GM19438 (cell line): Measurements from ENCODE around the gene MIA3.
A peak's percentile ranks its signal among the peaks of the same experiment; 100 is the strongest.
"Not testable (repeated sequence)": the region's sequence is repeated elsewhere in the genome, so short reads cannot be mapped to it uniquely, and the experiment has no call there.

Source experiments
- ATAC-seq: cut with Tn5 transposase; IDR thresholded peaks from one replicate; pipeline ENCODE4 v1.9.1; 2021; ENCODE audit warnings: low read depth; ENCODE audit not compliant: unreplicated experiment

Gene MIA3

DNA sequence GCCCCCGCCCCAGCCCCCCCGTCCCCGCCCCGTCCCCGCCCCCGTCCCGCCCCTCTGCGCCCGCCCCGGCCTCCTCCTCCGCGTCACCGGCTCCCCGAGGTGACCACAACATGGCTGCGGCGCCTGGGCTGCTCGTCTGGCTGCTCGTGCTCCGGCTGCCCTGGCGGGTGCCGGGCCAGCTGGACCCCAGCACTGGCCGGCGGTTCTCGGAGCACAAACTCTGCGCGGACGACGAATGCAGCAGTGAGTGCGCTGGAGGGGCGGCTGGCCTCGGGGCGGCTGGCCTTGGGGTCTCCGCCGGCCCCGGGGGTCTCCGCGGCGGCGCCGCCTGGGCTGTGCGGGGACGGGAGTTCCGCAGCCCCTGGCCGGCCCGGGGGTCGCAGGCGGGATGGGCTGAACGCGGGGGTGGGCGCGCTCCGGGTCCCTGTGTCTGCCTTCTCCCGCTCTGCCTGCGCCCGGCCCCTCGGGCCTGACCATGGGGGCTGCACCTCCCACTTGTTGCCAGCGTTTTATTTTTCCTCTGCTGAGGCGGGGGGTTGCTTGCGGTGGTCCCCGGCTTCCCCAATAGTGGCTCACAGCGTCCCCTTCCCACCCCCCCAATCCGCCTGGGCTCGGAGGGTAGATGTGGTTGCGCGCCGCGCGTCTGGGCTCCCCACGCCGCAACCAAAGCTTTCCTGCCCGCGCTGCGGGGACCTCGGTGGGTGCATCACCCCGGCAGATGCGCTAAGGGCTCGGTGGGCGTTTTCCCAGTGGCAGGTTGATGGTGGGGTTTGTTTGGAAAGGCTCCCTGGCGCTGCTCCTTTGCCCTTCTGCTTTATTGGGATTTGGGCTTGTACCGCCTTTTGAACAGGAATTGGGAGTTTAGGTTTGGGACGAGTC lies at the start of gene MIA3:
Gene MIA3 (plus strand): TSS at position 97 of the 879 bp plus-strand sequence. CDS start 14 bp downstream, at position 111.
- peak; percentile 44 for ATAC-seq

DNA sequence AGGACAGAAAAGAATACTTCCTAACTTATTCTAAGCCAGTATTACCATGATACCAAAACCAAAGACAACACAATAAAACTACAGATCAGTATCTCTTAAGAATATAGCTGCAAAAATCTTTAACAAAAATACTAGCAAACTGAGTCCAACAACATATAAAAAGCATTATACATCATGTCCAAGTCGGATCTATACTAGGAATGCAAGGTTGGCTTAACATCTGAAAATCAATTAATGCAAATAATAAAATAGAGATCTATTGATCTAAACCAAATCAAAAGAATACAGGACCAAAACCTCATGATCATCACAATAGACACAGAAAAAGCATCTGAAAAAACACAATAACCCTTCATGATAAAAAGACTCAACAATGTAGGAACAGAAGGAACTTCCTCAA lies 47.1 kb upstream of the MIA3 start:
- no peak for ATAC-seq

DNA sequence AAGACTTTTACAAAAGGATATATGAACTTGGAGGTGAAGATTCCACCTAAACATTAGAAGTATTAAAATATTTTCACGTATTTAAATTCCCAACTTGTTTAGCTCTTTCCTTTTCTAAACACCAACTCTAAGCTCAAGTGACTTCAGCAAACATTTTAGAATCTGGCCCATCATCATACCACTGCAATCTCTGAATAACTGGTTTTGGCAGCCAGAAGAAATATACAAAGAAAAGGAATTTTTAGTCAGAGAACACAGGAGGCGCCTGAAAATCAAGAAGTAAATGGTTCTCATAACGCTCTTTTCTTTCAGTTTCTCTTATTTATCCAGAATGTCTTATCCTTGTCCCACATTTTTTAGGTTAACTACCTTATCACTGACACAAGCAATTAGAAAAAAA lies 38.6 kb upstream of the MIA3 start:
- ATAC-seq, result no peak

DNA sequence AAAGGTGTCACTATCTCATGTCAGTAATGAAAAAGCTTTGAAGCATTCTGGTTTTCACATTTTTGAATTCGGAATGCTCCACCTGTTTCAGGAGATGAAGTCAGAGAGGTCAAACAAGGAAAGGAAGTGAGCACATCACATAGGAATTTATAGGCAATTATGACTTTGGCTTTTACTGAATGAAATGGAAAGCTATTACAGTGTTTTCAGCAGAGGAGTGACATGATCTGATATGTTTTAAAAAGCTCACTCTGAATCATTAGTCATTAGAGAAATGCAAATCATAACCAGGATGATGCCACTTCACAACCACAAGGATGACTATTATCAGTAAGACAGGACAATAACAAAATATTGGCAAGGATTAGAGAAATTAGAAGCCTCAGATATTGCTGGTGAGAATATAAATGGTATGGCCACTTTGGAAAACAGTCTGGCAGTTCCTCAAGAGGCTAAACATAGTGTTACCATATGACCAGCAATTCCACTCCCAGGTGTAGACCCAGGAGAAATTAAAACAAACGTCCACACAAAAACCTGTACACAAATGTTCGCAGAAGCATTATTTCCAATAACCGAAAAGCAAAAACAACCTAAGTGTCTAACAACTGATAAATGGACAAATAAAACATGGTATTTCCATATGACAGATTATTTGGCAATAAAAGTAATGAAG lies 35.7 kb upstream of the MIA3 start:
- no peak for ATAC-seq

GRCh38 chr1:222583079-222583478 lies 34.8 kb upstream of the MIA3 start:
- ATAC-seq, result peak; percentile 88

DNA sequence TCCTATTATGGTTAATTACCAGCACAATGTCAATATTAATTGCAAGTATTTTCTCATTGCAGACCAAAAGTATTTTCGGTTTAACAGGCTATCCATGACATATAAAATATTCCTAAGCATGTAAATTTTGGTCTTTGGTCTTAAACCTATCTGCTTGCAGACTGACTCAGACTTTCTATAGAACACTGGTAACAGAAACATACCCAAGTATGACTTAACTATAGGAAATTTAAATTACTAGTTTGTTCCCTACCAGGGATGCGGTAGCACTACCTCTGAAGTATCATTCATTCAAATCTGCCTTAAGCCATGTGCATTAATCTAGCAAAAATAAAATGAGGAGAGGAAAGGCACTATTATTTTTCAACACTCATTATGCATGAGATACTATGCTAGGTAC lies 31.1 kb upstream of the MIA3 start:
- no peak for ATAC-seq

DNA sequence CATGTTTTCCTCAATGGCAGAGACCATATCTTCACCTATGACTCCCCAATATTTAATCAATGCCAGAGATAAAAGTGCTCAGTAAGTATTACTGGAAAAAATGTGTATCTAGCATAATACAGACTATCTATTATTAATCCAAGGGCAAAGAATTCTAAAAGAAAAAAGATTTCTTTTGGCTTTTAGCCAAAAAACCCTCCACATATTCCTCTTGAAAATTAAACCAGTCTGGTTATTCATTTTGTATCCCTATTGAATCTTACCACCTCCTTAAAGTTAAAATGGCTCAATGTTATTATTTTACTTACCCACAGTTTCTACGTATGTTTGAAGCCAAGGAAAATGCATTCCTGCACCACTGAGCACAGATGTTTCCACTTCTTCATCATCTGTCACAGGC lies 29.8 kb upstream of the MIA3 start:
- ATAC-seq, result no peak

- ATAC-seq, result peak; percentile 100
These were observed 28.2 kb upstream of the MIA3 start, which contains the start of gene TAF1A for GRCh38 chr1:222589462-222590302. Gene TAF1A (minus strand): TSS chr1:222589933.

- no peak for ATAC-seq
These were observed 25.7 kb upstream of the MIA3 start for GRCh38 chr1:222592171-222592570.

- ATAC-seq, result no peak
These were observed 23.1 kb upstream of the MIA3 start for GRCh38 chr1:222594789-222595188.

- ATAC-seq, result no peak
These were observed 21.2 kb upstream of the MIA3 start for GRCh38 chr1:222596696-222597095.

DNA sequence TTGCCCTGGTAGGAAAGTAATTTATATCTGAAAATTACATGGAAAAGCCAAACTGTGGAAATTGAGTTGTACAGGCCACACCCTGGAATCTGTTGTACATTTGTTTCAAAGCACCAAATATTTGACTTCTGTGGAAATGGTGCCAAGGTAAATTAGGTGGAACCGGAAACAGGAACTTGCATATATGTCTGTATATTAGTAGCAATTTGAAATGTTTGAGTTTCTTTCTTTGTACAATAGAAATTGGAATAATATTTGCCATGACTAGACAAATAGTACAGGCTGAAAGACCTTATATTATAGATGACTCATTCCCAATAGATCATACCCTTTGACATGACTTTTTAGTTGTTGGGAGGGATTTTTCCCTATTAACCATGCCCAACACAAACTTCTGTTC lies 17.6 kb upstream of the MIA3 start:
- ATAC-seq, result no peak

- ATAC-seq, result no peak
These were observed 16.6 kb upstream of the MIA3 start for GRCh38 chr1:222601257-222601656.

DNA sequence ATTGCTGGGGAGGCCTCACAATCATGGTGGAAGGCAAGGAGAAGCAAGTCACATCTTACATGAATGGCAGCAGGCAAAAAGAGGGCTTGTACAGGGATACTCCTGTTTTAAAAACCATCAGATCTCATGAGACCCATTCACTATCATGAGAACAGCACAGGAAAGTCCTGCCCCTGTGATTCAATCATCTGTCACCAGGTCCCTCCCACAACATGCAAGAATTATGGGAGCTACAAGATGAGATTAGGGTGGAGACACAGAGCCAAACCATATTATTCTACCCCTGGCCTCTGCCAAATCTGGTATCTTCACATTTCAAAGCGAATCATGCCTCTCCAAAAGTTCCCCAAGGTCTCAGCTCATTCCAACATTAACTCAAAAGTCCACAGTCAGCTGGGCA lies 11.1 kb upstream of the MIA3 start:
- no peak for ATAC-seq

DNA sequence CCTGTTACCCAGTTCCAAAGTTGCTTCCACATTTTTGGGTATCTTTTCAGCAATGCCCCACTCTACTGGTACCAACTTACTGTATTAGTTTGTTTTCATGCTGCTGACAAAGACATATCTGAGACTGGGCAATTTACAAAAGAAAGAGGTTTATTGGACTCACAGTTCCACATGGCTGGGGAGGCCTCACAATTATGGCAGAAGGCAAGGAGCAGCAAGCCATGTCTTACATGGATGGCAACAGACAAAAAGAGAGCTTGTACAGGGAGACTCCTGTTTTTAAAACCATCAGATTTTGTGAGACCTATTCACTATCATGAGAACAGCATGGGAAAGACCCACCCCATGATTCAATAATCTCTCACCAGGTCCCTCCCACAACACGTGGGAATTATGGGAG lies 8.8 kb upstream of the MIA3 start:
- ATAC-seq, result not testable (repeated sequence)

- ATAC-seq, result no peak
These were observed 7.2 kb upstream of the MIA3 start for GRCh38 chr1:222610728-222611127.

DNA sequence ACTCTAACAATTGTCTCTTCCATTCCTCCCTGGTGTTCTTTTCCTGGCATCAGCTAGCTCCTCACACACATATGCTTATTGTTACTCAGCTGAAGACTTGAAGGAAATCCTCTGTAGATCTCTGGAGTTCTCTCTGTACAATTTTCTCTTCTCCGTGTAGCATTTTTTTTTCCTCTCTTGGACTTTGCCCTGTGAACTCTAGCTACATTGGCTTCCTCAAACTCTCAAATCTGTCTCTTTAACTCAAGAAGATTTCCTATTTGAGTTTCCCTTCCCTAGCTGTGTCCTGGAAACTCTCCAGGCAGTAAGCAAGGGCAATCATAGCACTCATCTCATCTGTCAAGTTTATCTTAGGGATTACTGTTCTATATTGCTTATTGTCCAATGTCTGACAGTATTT lies 4.3 kb upstream of the MIA3 start:
- no peak for ATAC-seq

- no peak for ATAC-seq
These were observed 1.4 kb upstream of the MIA3 start for GRCh38 chr1:222616525-222616924.

- ATAC-seq, result peak; percentile 66
These were observed 438 bp upstream of the MIA3 start for GRCh38 chr1:222617367-222617951.

DNA sequence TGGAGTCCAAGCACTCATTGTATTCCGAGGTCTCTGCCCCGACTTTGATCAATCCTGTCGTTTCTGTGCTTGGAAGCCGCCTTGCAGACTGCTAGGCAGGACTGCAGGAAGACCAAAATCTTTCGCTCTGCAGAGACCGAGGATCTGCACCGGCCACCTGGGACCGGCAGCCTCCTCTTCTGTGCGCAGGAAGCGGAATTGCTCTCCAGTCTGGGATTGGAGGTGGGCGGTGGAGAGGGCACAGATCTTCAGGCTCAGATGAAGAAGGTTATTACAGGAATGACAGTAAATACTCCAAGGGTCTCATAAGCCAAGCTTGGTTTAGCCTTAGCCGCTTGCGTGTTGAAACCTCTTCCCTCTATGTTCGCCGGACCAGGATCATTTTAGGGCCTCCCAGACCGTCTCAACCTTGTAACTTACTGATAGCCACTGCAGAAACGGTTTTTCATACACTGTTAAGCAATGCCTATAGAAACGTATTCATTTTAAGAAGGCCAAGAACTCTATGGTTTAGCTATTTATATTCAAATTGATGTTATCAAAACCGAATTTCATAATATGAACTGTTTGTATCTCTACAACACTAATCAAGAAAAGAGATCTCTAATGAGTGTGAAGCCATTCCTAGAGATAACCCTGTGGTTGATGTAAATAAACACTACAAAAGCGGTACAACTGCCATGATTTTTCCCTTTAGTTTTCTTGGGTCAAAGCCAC lies 1.1 kb downstream of the MIA3 start:
- no peak for ATAC-seq
